Measurements from ENCODE around the gene RPRD2. TPM values are rescaled to one million over a fixed set of nuclear protein-coding genes. Genes with fewer than 3 reads are reported as not detected.

Gene RPRD2
- polyA plus RNA-seq, 1 donor: 33.2 TPM

Other genes starting within 250 kb of the RPRD2 start
- gene PLEKHO1, start 214.2 kb upstream of the RPRD2 start, polyA plus RNA-seq: 30.5 TPM
- 45.8 TPM for gene ANP32E, start 128.0 kb upstream of the RPRD2 start, polyA plus RNA-seq
- 0.81 TPM for gene CA14, start 106.4 kb upstream of the RPRD2 start, polyA plus RNA-seq
- 172 TPM for gene APH1A, start 95.1 kb upstream of the RPRD2 start, polyA plus RNA-seq
- 32.4 TPM for gene C1orf54, start 91.4 kb upstream of the RPRD2 start, polyA plus RNA-seq
- 3.4 TPM for gene CIART, start 81.6 kb upstream of the RPRD2 start, polyA plus RNA-seq
- 55.3 TPM for gene MRPS21, start 70.3 kb upstream of the RPRD2 start, polyA plus RNA-seq
- gene PRPF3, start 42.6 kb upstream of the RPRD2 start, polyA plus RNA-seq: 105 TPM
- gene TARS2, start 123.3 kb downstream of the RPRD2 start, polyA plus RNA-seq: 21.8 TPM
- gene ECM1, start 144.0 kb downstream of the RPRD2 start, polyA plus RNA-seq: 4.6 TPM
- gene FALEC, start 151.6 kb downstream of the RPRD2 start, polyA plus RNA-seq: 0.31 TPM
- gene ADAMTSL4, start 185.3 kb downstream of the RPRD2 start, polyA plus RNA-seq: 15.9 TPM
- gene MCL1, start 215.5 kb downstream of the RPRD2 start, polyA plus RNA-seq: 225 TPM